Measurements from ENCODE around the gene MAPK12. TPM values are rescaled to one million over a fixed set of nuclear protein-coding genes. Genes with fewer than 3 reads are reported as not detected.

The MAPK12 gene
- total RNA-seq, 4 donors from 2014 or later: 10.3 to 41.4 (median 28.3) TPM

GRCh38 chr22:50250249-50250554 lies 11.3 kb downstream of the MAPK12 start:
- intact Hi-C loops (cut with DNase I; ENCODE audit: low total_unique reads): loop anchor here (5.0 kb wide), 1 partner anchor 92 kb away; the partner anchor contains the start of gene PPP6R2
- no peak for DNase-seq
- Histone ChIP-seq H3K4me1 (peaks cover 6 to 22% of the 10 kb centered on the region in 2 donors), H3K36me3 (no peaks in the 10 kb centered on the region), H3K4me3 (peak overlapping the region; percentile 39 to 45), H3K27me3 (no peaks in the 10 kb centered on the region), H3K27ac (peak overlapping the region in 1 of 2 donors; percentile 77), H3K9me3 (no peaks in the 10 kb centered on the region)
- TF ChIP-seq CTCF (IDR thresholded peaks at IDR 0.05) (no peak), POLR2A (IDR thresholded peaks at IDR 0.05) (no peak)

GRCh38 chr22:50249341-50250248 lies 11.9 kb downstream of the MAPK12 start:
- no peak for DNase-seq
- Histone ChIP-seq H3K27me3 (no peaks in the 10 kb centered on the region), H3K36me3 (no peaks in the 10 kb centered on the region), H3K9me3 (no peaks in the 10 kb centered on the region), H3K27ac (no peak overlapping the region), H3K4me3 (no peak overlapping the region), H3K4me1 (peaks cover 6 to 22% of the 10 kb centered on the region in 2 donors)
- intact Hi-C loops (cut with DNase I; ENCODE audit: low total_unique reads): loop anchor here (5.0 kb wide), 1 partner anchor 93 kb away; the partner anchor contains the start of gene PPP6R2
- TF ChIP-seq CTCF (IDR thresholded peaks at IDR 0.05) (no peak), POLR2A (IDR thresholded peaks at IDR 0.05) (no peak)

- no peak for DNase-seq
- no peak for TF ChIP-seq CTCF (IDR thresholded peaks at IDR 0.05)
- no peak for TF ChIP-seq POLR2A (IDR thresholded peaks at IDR 0.05)
- Histone ChIP-seq H3K27ac (no peak overlapping the region), H3K4me1 (peaks cover 6 to 29% of the 10 kb centered on the region in 2 donors), H3K9me3 (no peaks in the 10 kb centered on the region), H3K36me3 (no peaks in the 10 kb centered on the region), H3K27me3 (no peaks in the 10 kb centered on the region), H3K4me3 (no peak overlapping the region)
- intact Hi-C loops (cut with DNase I; ENCODE audit: low total_unique reads): no loop called here
These were observed 13.0 kb downstream of the MAPK12 start for GRCh38 chr22:50248196-50249081.

- Histone ChIP-seq H3K27me3 (no peaks in the 10 kb centered on the region), H3K9me3 (no peaks in the 10 kb centered on the region), H3K4me3 (no peak overlapping the region), H3K4me1 (peaks cover 6 to 36% of the 10 kb centered on the region in 2 donors), H3K36me3 (no peaks in the 10 kb centered on the region), H3K27ac (no peak overlapping the region)
- no peak for DNase-seq
- TF ChIP-seq CTCF (IDR thresholded peaks at IDR 0.05): no peak
- no peak for TF ChIP-seq POLR2A (IDR thresholded peaks at IDR 0.05)
- intact Hi-C loops (cut with DNase I; ENCODE audit: low total_unique reads): no loop called here
These were observed 13.7 kb downstream of the MAPK12 start for GRCh38 chr22:50247748-50248147.
